ENCODE data around the gene SFXN3.

GRCh38 chr10:101007915-101008822 lies 22.9 kb upstream of the SFXN3 start:
- TF ChIP-seq EZH2 (IDR thresholded peaks at IDR 0.05; ENCODE audit: insufficient read depth, poor library complexity, severe bottlenecking) (no peak), EZH2phosphoT487 (IDR thresholded peaks at IDR 0.05; ENCODE audit: insufficient read depth, low read depth) (no peak)

Data from GM23248 (cell line).